A673 (cell line): ENCODE measurements around the gene VWA5B1. TPM values are rescaled to one million over a fixed set of nuclear protein-coding genes. Genes with fewer than 3 reads are reported as not detected.

Source experiments
- BruUV-seq: library from RNA; stranded (reverse); fragments of 400-500 nt; replicated peaks from 2 replicates; lab custom pipeline; 2021; lab: Mats Ljungman, UMichigan
- CTCF ChIA-PET: fragments of 300-600 bp; sonication (Branson Sonifier 250); formaldehyde crosslinking; loops from one replicate; lab custom pipeline; 2022; ENCODE audit warnings: antibody characterized with exemption; lab: Charles Lee
- POLR2A ChIA-PET: fragments of 300-600 bp; sonication (Branson Sonifier 250); formaldehyde crosslinking; loops from one replicate; lab custom pipeline; 2022; ENCODE audit warnings: antibody characterized with exemption; ENCODE audit not compliant: low non-redundant PET; lab: Charles Lee
- DNase-seq: peaks from one replicate; pipeline ENCODE4 v3.0.0-alpha.2; 2015; ENCODE audit warnings: low spot score
- H3K27ac ChIP-seq: fragments of 200-600 bp; sonication (generic); 2 replicates; pipeline ENCODE4 v1.5.1; 2016; ENCODE audit warnings: mixed run types, low read depth, mild to moderate bottlenecking, mixed read lengths, antibody characterized with exemption, low read length; ENCODE audit not compliant: poor library complexity, severe bottlenecking
- H3K27me3 ChIP-seq: fragments of 200-600 bp; sonication (generic); replicated peaks from 2 replicates; pipeline ENCODE4 v1.6.1; 2017; ENCODE audit warnings: mixed run types, low read depth, mild to moderate bottlenecking, mixed read lengths, antibody characterized with exemption, low read length; ENCODE audit not compliant: insufficient read depth, poor library complexity
- H3K36me3 ChIP-seq: fragments of 200-600 bp; sonication (generic); 2 replicates; pipeline ENCODE4 v1.6.1; 2016; ENCODE audit warnings: mixed run types, mild to moderate bottlenecking, mixed read lengths, antibody characterized with exemption, low read length; ENCODE audit not compliant: insufficient read depth, poor library complexity, severe bottlenecking
- H3K4me1 ChIP-seq: fragments of 200-600 bp; sonication (generic); 2 replicates; pipeline ENCODE4 v1.6.1; 2017; ENCODE audit warnings: mixed run types, mild to moderate bottlenecking, mixed read lengths, antibody characterized with exemption, low read length; ENCODE audit not compliant: insufficient read depth, poor library complexity, severe bottlenecking
- H3K4me3 ChIP-seq: fragments of 200-600 bp; sonication (generic); 2 replicates; pipeline ENCODE4 v1.5.1; 2016; ENCODE audit warnings: low read depth, mixed run types, mild to moderate bottlenecking, mixed read lengths, low read length; ENCODE audit not compliant: poor library complexity, severe bottlenecking
- H3K9me3 ChIP-seq: fragments of 200-600 bp; sonication (generic); 2 replicates; pipeline ENCODE4 v1.6.1; 2016; ENCODE audit warnings: mixed run types, low read depth, mild to moderate bottlenecking, mixed read lengths, antibody characterized with exemption, low read length; ENCODE audit not compliant: poor library complexity, severe bottlenecking
- EZH2 ChIP-seq: fragments of 200-600 bp; sonication (generic); IDR thresholded peaks from 2 replicates; pipeline ENCODE4 v1.6.1; 2017; ENCODE audit warnings: borderline replicate concordance, low read depth, mild to moderate bottlenecking, mixed read lengths, antibody characterized with exemption, low read length; ENCODE audit not compliant: poor library complexity, severe bottlenecking
- intact Hi-C: fragments of 100-400 bp; cut with micrococcal nuclease; formaldehyde crosslinking; loops from one replicate; pipeline ENCODE4 v1.10.0; 2022; ENCODE audit not compliant: unreplicated experiment
- total RNA-seq: library from RNA; stranded (reverse); gene quantifications from 2 replicates; pipeline ENCODE4 v1.2.3, GENCODE V29; 2021
- TF ChIP-seq, protein P1 (sequence below): fragments of 300-800, 200-600 bp; sonication (generic); conservative IDR thresholded peaks from 2 replicates; pipeline ENCODE4 v1.5.1; 2017; ENCODE audit warnings: low read depth, mild to moderate bottlenecking, antibody characterized with exemption, low read length, moderate library complexity, mixed read lengths

The VWA5B1 gene
- total RNA-seq, 1 experiment from 2014 or later, result not detected

DNA sequence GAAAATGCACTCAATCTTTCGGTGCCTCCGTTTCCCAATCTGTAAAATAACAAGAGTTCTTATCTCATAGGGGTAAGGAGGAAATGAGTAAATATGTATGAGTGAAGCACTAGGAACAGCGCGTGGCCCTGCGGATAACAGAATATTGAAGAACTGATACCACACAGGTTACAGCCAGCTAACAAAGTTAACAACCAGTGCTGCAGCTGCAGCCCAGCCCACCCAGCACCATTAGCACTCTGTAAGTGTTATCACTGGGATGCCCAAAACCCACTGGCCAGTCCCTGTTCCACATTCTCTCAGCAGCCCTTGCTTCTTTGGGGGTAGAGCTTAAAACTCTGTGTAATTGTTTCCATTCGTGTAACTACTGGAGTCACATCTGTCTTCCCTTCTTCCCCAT is 89.5 kb downstream of the VWA5B1 start:
- H3K9me3 ChIP-seq, result no peaks in the 10 kb centered on the region
- H3K27me3 ChIP-seq, result peaks cover 38% of the 10 kb centered on the region
- H3K36me3 ChIP-seq, result no peaks in the 10 kb centered on the region
- H3K27ac ChIP-seq, result no peak overlapping the region
- TF ChIP-seq, protein P1, sequence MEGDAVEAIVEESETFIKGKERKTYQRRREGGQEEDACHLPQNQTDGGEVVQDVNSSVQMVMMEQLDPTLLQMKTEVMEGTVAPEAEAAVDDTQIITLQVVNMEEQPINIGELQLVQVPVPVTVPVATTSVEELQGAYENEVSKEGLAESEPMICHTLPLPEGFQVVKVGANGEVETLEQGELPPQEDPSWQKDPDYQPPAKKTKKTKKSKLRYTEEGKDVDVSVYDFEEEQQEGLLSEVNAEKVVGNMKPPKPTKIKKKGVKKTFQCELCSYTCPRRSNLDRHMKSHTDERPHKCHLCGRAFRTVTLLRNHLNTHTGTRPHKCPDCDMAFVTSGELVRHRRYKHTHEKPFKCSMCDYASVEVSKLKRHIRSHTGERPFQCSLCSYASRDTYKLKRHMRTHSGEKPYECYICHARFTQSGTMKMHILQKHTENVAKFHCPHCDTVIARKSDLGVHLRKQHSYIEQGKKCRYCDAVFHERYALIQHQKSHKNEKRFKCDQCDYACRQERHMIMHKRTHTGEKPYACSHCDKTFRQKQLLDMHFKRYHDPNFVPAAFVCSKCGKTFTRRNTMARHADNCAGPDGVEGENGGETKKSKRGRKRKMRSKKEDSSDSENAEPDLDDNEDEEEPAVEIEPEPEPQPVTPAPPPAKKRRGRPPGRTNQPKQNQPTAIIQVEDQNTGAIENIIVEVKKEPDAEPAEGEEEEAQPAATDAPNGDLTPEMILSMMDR, result no peak
- intact Hi-C loops, result no loop called here
- no TSS peak for BruUV-seq
- no peak overlapping the region for H3K4me3 ChIP-seq
- no peak for DNase-seq
- H3K4me1 ChIP-seq, result no peaks in the 10 kb centered on the region
- POLR2A ChIA-PET, result no interaction called here
- CTCF ChIA-PET, result no interaction called here

- POLR2A ChIA-PET, result no interaction called here
- DNase-seq, result no peak
- H3K27me3 ChIP-seq, result peaks cover 38% of the 10 kb centered on the region
Observed at GRCh38 chr1:20380616-20381035, 90.0 kb downstream of the VWA5B1 start.

GRCh38 chr1:20381045-20381641 is 90.5 kb downstream of the VWA5B1 start:
- BruUV-seq, result no TSS peak
- Histone ChIP-seq H3K36me3 (no peaks in the 10 kb centered on the region), H3K27ac (no peak overlapping the region), H3K4me1 (no peaks in the 10 kb centered on the region), H3K4me3 (no peak overlapping the region), H3K27me3 (peaks cover 38% of the 10 kb centered on the region), H3K9me3 (no peaks in the 10 kb centered on the region)
- ChIA-PET POLR2A (no interaction called here), CTCF (interaction anchor here (0.7 kb wide), 1 partner anchor 16 kb away, joined by 6 read pairs; no protein-coding TSS in a partner anchor)
- intact Hi-C loops, result no loop called here
- no peak for DNase-seq
- TF ChIP-seq, protein P1, result no peak
- TF ChIP-seq EZH2, result no peak

More at GRCh38 chr1:20380616-20381035, 90.0 kb downstream of the VWA5B1 start:
- TF ChIP-seq, protein P1, result no peak
- no peak for TF ChIP-seq EZH2
- no peak overlapping the region for H3K27ac ChIP-seq
- intact Hi-C loops, result no loop called here
- no peaks in the 10 kb centered on the region for H3K9me3 ChIP-seq
- CTCF ChIA-PET, result no interaction called here
- H3K4me1 ChIP-seq, result no peaks in the 10 kb centered on the region
- BruUV-seq, result no TSS peak
- H3K36me3 ChIP-seq, result no peaks in the 10 kb centered on the region
- H3K4me3 ChIP-seq, result no peak overlapping the region
